HG02973 (cell line): Measurements from ENCODE around the gene HAUS7.

Source experiments
- ATAC-seq: cut with Tn5 transposase; IDR thresholded peaks from one replicate; pipeline ENCODE4 v1.9.1; 2021; ENCODE audit warnings: moderate library complexity; ENCODE audit not compliant: unreplicated experiment

The HAUS7 gene

DNA sequence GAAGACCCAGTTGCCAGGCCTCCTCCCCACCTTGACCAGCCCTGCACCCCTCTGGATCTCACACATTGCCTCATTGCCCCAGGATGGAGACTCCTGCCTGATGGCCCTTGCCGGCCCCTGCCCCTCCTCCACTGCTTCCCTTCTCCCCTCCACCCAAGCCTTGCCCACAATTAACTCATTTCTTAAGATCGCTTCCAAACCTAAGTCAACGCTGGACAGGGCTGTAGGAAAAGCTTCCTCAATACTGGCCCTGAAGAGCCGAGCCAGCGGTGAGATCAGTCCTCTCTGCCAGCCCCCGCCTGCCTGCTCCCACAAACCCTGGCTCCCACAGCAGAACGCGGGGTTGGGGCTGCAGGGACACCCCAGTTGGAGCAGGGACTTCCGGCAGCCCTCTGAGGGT lies 7.5 kb upstream of the HAUS7 start:
- ATAC-seq = no peak

- ATAC-seq = no peak
Observed at GRCh38 chrX:153477364-153477857, 7.0 kb upstream of the HAUS7 start.

GRCh38 chrX:153476666-153477363 lies 6.4 kb upstream of the HAUS7 start:
- no peak for ATAC-seq

DNA sequence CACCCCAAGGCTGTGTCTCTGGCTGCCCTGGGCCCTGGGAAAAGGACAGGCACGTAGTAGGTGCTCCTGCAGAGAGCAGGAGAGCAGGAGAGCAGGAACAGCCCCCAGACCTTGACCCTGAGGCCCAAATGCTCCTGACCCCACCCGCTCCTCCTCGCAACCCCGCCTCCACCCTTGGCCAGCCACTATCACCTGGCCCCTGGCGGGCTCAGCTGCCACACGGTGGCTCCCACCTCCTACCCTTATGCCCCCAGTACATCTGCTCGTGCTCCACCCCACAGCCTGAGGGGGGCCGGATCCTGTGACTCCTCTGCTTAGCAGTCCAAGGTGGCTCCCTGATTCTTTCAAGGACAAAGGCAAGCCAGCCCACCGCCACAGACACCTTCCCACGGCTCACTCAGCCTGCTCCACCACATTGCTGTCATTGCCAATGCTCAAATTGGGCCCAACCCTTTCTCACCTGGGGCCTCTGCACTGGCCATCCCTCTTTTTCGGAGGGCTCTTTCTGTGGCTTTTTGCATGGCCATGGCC lies 5.4 kb upstream of the HAUS7 start:
- ATAC-seq = no peak

GRCh38 chrX:153475271-153475670 lies 4.9 kb upstream of the HAUS7 start:
- ATAC-seq = no peak

DNA sequence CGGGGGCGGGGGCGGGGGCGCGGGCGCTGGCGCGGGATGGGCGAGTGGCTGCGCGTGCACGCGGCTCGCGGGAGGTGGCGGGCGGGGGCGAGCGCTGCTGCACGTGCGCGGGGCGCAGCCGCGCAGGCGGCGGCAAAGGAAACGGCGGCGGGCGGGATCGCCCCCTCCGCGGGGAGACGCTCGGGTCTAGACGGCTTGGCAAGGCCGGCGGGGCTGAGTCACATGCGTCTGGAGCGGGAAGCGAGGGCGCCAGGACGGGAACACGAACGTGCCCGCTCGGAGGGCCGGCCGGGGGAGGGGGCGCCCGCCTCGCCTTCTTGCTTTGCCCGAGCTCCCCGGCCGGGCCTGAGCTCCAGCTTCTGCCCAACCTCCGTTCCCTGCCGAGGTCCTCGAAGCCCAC lies 4.3 kb upstream of the HAUS7 start:
- no peak for ATAC-seq

- ATAC-seq = no peak
Observed at GRCh38 chrX:153474266-153474665, 3.9 kb upstream of the HAUS7 start.

GRCh38 chrX:153473126-153473525 lies 2.8 kb upstream of the HAUS7 start:
- no peak for ATAC-seq

DNA sequence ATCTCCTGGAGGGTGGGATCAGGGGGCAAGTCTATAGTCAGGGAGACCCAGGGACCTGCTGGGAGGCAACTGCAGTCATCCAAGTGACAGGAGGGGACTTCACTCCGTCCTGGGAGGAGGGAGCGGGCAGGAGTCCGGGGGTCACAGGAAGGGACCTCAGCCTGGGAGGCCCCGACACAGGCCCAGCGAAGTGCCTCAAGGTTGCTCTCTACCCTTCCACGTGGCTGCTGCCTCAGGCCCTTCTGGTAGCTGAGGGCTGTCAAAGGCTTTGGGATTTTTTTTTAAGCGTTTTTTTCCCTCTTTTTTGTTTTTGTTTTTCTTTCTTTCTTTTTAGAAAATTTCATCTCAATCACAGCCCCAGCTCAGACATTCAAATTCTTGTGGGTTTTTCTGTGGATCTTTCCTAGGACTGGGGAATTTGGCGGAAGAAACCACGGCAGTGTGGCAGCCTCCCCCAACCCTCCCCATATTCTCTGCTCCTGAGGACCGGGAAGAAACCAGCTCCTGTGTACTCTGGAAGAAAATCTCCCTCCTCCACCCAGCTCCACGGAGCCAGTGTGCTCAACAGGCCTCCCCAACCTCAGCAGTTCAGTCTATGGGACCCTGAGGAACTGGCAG lies 1.4 kb upstream of the HAUS7 start:
- ATAC-seq = no peak

- peak; percentile 33 for ATAC-seq
Observed at GRCh38 chrX:153469811-153470410, 465 bp downstream of the HAUS7 start.

DNA sequence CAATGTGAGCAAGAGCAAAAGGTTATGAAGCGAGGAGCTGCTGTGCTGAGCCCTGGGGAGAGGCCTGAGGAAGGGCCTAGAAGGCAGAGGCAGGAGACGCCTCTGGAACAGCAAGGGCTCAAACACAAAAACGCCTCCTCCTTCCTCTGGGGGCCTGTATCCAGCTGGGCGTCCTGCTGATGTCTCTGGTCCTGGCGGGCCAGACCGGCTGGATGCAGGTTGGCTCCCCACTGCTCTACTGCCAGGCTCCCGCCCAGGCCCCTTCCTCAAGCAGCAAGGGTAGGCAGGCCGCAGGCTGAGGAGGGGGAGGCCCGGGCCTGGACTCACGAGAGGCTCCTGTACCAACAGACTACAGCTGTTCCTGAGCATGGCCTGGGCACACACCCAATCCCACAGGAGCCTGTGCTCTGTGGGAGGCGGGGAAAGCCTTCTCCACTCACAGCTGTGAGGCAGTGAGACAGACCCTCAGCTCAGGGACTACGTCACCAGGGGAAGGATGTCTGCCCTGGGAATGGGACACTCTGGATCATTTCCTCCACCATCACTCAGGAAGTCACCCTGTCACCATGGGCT lies 2.3 kb downstream of the HAUS7 start:
- ATAC-seq = no peak

- no peak for ATAC-seq
Observed at GRCh38 chrX:153465691-153466380, 4.5 kb downstream of the HAUS7 start.

DNA sequence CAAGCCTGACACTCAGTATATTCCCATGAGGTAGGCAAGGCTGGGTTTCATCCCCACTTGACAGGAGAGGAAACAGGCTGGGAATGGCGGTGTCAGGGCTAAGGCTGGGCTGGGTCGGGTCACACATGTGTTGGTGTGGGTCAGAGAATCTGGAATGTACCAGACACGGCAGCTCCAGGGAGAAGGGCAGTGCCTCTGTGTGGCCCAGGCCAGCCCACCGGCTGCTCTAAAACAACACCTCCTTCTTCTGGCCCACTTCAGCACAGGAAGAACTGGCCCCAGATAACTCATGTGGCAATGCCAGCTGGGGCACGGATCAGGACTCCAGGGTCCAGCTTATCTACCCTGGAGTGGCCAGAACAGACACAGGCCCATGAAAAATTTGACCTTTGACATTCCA lies 6.3 kb downstream of the HAUS7 start:
- ATAC-seq = no peak

DNA sequence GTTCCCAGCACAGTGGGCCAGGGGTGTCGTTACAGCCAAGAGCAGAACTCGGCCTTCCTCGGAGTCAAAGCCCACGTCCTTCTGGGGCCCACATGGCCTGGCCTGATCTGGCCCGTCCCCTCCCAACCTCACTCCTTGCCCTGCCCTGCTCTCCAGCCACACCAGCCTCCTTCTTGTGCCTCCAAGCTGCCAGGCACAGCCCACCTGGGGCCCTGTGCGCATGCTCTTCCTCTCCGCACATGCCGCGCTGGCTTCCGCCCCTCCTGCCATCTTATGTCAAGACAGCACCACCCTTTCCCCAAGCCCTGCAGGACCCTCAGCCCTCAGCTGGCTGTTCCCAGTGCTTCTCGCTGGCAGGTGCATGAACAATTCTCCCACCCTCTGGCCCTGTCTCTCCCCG lies 6.8 kb downstream of the HAUS7 start:
- ATAC-seq = no peak

- ATAC-seq = no peak
Observed at GRCh38 chrX:153463031-153463430, 7.3 kb downstream of the HAUS7 start.

GRCh38 chrX:153462291-153462690 lies 8.1 kb downstream of the HAUS7 start:
- no peak for ATAC-seq

DNA sequence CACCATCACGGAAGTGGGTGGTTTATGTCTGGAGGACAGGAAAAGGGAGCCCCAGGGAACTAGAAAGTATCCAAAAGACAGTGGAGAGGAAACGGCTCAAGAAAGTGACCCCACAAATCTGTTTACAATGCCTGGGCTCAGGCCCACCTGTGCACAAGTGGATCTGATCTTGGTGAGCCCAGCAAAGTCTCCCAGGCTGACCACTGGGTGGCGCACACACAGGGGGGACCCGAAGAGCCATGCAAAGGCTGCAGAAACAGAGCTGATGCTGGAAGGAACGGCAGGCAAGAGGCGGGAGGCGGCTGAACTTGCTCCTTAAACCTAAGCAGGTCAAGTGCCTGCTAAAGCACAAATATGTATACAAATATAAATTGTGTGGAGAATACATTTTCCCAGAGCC lies 9.6 kb downstream of the HAUS7 start:
- ATAC-seq = no peak

- no peak for ATAC-seq
Observed at GRCh38 chrX:153459986-153460385, 10.4 kb downstream of the HAUS7 start.

DNA sequence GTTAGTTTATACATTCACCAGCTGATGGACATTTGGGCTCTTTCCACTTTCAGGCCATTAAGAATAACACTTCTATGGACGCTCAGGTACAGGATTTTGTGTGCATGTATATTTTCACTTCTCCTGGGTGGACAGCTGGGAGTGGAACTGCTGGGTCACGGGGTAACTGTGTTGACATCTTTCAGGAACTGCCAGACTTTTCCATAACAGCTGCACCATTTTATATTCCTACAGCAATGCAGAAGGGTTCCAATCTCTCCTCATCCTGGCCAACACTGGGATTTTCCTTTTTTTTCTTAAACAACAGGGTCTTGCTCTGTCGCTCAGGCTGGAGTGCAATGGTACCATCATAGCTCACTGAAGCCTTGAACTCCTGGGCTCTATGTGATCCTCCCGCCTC lies 11.9 kb downstream of the HAUS7 start:
- ATAC-seq = no peak

GRCh38 chrX:153457827-153458466 lies 12.4 kb downstream of the HAUS7 start:
- ATAC-seq = no peak
